Glomerular visceral epithelial cell (primary cell): ENCODE data around the gene OR10A2.
"Not testable (repeated sequence)": the region's sequence is repeated elsewhere in the genome, so short reads cannot be mapped to it uniquely, and the experiment has no call there.

Source experiments
- DNase-seq: peaks from one replicate; pipeline ENCODE4 v3.0.0-alpha.2; 2016; ENCODE audit errors: extremely low spot score

Gene OR10A2

DNA sequence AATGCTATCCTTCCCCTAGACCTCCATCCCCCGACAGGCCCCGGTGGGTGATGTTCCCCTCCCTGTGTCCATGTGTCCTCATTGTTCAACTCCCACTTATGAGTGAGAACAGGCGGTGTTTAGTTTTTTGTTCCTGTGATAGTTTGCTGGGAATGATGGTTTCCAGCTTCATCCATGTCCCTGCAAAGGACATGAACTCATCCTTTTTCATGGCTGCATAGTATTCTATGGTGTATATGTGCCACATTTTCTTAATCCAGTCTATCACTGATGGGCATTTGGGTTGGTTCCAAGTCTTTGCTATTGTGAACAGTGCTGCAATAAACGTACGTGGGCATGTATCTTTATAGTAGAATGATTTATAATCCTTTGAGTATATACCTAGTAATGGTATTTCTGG is 24.9 kb downstream of the OR10A2 start:
- not testable (repeated sequence) for DNase-seq

DNA sequence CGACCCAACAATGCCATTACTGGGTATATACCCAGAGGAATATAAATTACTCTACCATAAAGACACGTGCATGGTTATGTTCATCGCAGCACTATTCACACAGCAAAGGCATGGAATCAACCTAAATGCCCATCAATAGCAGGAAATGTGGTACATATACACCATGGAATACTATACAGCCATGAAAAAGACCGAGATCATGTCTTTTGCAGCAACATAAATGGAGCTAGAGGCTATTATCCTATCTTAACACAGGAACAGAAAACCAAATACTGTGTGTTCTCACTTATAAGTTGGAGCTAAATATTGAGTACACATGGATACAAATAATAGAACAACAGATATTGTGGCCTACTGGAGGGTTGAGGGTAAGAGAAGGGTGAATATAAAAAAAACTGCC is 26.0 kb downstream of the OR10A2 start:
- DNase-seq: no peak

DNA sequence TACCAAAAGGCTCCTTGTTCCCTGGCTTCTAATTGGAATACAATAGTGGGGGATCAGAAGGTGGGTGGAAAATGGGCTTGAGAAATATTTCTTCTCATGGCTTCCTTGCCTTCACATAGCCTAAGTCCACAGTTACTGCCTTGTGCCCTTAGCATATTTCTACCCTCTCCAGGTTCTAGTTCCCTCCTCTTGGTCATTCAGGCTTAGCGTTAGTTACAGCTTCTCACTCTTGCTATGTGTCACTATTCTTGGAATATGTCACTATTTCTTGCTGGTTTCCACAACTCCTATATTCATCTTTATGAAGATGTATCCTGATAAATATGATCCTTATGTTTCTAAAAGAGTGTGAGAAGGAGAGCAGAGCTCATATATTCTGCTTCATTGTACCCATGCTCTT is 27.0 kb downstream of the OR10A2 start:
- no peak for DNase-seq

- no peak for DNase-seq
Observed at GRCh38 chr11:6892400-6892799, 29.5 kb downstream of the OR10A2 start, which contains the start of gene OR2D2. TSS of gene OR2D2 (minus strand) at chr11:6892500. CDS start at chr11:6892500, 0 bp downstream.

DNA sequence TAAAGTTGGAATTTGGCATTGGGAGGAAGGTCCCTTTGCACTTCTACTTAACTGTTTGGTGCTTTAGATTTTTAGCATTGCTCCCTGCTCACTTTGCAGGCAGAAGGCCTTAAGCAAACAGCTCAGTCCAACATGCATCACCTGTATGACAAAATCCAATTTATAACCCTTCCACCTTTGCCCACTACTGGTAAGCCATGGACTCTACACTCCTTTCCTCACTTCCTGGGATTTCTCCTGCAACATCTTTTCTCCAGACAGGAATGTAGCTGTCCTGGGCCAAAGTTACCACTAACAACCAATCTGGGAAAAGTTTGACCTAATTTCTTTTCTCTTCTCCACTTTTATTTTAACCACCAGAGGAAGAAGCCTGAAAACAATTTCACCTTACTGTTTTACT is 31.2 kb downstream of the OR10A2 start:
- no peak for DNase-seq

DNA sequence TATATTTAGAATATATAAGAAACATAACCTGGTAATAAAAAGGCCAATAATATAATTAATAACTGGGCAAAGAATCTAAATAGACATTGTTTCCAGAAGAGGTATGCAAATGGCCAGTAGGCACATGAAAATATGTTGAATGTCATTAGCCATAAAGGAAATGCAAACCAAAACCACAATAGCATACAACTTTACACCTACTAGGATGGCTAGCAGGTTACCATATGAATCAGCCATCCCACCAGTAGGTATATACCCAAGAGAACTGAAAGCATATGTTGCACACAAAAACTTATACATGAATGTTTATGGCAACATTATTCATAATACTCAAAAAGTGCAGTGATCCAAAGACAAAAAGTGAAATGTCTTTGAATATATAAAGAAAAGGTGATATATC is 32.2 kb downstream of the OR10A2 start:
- DNase-seq: no peak

DNA sequence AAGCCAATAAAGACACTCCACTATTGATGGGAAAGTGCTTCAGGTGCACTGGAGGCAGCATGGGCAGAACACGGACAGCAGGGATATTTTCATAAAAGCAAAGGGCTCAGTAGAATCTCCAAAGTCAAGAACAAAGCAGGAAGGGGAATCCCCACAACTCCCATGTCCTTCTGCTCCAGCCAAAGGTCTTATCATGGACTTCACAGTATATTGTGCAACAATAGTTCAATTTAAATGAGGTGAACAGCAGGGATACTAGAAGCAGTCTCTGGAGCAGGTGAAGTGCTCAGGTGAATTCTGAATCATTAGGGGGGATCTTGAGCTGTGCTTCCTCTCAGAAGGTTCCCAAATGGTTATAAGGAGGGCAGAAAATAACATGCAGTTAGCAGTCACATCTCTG is 36.1 kb downstream of the OR10A2 start:
- DNase-seq: no peak

- no peak for DNase-seq
Observed at GRCh38 chr11:6900327-6900999, 37.6 kb downstream of the OR10A2 start.

DNA sequence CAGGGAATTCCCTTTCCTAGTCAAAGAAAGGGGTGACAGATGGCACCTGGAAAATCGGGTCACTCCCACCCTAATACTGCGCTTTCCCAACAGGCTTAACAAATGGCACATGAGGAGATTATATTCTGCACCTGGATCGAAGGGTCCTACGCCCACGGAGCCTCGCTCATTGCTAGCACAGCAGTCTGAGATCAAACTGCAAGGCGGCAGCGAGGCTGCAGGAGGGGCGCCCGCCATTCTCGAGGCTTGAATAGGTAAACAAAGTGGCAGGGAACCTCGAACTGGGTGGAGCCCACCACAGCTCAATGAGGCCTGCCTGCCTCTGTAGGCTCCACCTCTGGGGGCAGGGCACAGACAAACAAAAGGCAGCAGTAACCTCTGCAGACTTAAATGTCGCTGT is 41.9 kb downstream of the OR10A2 start:
- not testable (repeated sequence) for DNase-seq

- DNase-seq: no peak
Observed at GRCh38 chr11:6911378-6911777, 48.5 kb downstream of the OR10A2 start.

- DNase-seq: no peak
Observed at GRCh38 chr11:6911948-6912347, 49.1 kb downstream of the OR10A2 start.

GRCh38 chr11:6919698-6920097 is 56.8 kb downstream of the OR10A2 start:
- DNase-seq: no peak

GRCh38 chr11:6920702-6921101 is 57.8 kb downstream of the OR10A2 start, which contains the start of gene OR2D3:
TSS of gene OR2D3 (plus strand) at chr11:6921002. CDS start at chr11:6921002, 0 bp downstream.
- no peak for DNase-seq
